ENCODE measurements around the gene MTA1.

DNA sequence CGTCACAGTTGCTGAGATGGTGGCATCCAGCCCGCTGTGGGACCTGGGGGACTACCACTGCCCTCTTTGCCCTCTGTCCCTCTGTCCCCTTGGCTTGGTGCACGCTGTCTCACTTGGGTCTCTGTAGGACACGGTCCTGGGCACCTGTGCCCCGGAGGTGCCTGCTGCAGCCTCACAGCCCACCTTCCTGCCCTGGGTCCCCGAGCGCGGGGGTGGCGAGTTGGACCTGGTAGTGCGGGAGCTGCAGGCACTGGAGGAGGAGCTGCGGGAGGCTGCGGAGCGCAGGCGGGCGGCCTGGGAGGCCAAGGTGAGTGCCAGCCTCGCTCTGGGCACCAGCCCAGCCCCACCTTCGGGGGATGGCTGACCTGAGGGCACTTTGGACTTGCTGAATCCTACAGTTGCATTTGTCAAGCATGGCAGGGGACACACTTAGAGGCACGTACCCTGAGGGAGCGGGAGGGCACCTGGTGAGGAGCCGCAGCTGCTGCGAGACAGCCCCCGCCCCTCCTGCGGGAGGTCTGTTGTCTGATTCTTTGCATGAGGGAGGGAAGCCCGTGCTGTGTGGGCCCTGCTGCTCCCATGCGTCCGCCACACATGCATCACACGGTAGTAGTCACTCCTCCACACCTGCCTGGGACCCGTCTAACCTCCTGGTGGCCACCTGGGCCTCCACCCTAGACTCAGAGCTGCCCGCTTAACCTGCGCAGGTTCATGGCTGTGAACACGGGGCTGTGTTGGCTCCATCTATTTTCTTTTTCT, 78.2 kb downstream of the MTA1 start:
- TF ChIP-seq, protein P1, sequence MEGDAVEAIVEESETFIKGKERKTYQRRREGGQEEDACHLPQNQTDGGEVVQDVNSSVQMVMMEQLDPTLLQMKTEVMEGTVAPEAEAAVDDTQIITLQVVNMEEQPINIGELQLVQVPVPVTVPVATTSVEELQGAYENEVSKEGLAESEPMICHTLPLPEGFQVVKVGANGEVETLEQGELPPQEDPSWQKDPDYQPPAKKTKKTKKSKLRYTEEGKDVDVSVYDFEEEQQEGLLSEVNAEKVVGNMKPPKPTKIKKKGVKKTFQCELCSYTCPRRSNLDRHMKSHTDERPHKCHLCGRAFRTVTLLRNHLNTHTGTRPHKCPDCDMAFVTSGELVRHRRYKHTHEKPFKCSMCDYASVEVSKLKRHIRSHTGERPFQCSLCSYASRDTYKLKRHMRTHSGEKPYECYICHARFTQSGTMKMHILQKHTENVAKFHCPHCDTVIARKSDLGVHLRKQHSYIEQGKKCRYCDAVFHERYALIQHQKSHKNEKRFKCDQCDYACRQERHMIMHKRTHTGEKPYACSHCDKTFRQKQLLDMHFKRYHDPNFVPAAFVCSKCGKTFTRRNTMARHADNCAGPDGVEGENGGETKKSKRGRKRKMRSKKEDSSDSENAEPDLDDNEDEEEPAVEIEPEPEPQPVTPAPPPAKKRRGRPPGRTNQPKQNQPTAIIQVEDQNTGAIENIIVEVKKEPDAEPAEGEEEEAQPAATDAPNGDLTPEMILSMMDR (IDR thresholded peaks at IDR 0.05): no peak
- TF ChIP-seq POLR2A (IDR thresholded peaks at IDR 0.05) (no peak), EP300 (IDR thresholded peaks at IDR 0.05) (no peak)
